ENCODE data around the gene CDK8.

CDK8 gene

GRCh38 chr13:26442541-26442940, 188.6 kb downstream of the CDK8 start:
- H3K4me3 ChIP-seq (ENCODE audit: low read depth, low read length), result no peak overlapping the region
- TF ChIP-seq CTCF (IDR thresholded peaks at IDR 0.05; ENCODE audit: insufficient read depth, low read depth, low read length, missing control alignments), result no peak
- no peak for DNase-seq (ENCODE audit: low read depth)

GRCh38 chr13:26445092-26445491, 191.2 kb downstream of the CDK8 start:
- H3K4me3 ChIP-seq (ENCODE audit: low read depth, low read length), result no peak overlapping the region
- no peak for DNase-seq (ENCODE audit: low read depth)
- no peak for TF ChIP-seq CTCF (IDR thresholded peaks at IDR 0.05; ENCODE audit: insufficient read depth, low read depth, low read length, missing control alignments)

GRCh38 chr13:26446751-26447150, 192.8 kb downstream of the CDK8 start:
- no peak overlapping the region for H3K4me3 ChIP-seq (ENCODE audit: low read depth, low read length)
- no peak for DNase-seq (ENCODE audit: low read depth)
- no peak for TF ChIP-seq CTCF (IDR thresholded peaks at IDR 0.05; ENCODE audit: insufficient read depth, low read depth, low read length, missing control alignments)

- no peak overlapping the region for H3K4me3 ChIP-seq (ENCODE audit: low read depth, low read length)
- DNase-seq (ENCODE audit: low read depth), result no peak
- no peak for TF ChIP-seq CTCF (IDR thresholded peaks at IDR 0.05; ENCODE audit: insufficient read depth, low read depth, low read length, missing control alignments)
These were observed 194.1 kb downstream of the CDK8 start for GRCh38 chr13:26448032-26448431.

GRCh38 chr13:26449063-26449848, 195.3 kb downstream of the CDK8 start:
- peak; percentile 7 for DNase-seq (ENCODE audit: low read depth)

More at GRCh38 chr13:26449063-26449848, 195.3 kb downstream of the CDK8 start:
- no peak for TF ChIP-seq CTCF (IDR thresholded peaks at IDR 0.05; ENCODE audit: insufficient read depth, low read depth, low read length, missing control alignments)
- H3K4me3 ChIP-seq (ENCODE audit: low read depth, low read length), result no peak overlapping the region

Data from GM12865 (cell line).